Lung (tissue), 16 donors: ENCODE data around the gene ZFP2. TPM values are rescaled to one million over a fixed set of nuclear protein-coding genes. Genes with fewer than 3 reads are reported as not detected.

Source experiments
- ATAC-seq: fragments of 200-7000 bp; cut with Tn5 transposase; one replicate; pipeline ENCODE4 v1.9.1; 2020; ENCODE audit warnings: moderate number of reproducible peaks; ENCODE audit not compliant: insufficient read depth, low FRiP score
- DNase-seq, 3 donors: peaks; one replicate each; pipeline ENCODE4 v3.0.0-alpha.2; 2013 to 2017
- H3K27ac ChIP-seq, 2 donors: one replicate each; pipeline ENCODE4 v1.5.1; 2013; ENCODE audit warnings: mild to moderate bottlenecking in 2 of 2, moderate library complexity in 2 of 2, control low read depth in 1 of 2, inconsistent platforms in 1 of 2, low read depth in 1 of 2, low read length in 1 of 2
- H3K27me3 ChIP-seq, 3 donors: one replicate each; pipeline ENCODE4 v1.5.1; 2013; ENCODE audit warnings: low read length in 2 of 3; ENCODE audit not compliant: control insufficient read depth in 3 of 3, insufficient read depth in 3 of 3
- H3K36me3 ChIP-seq, 4 donors: one replicate each; pipeline ENCODE4 v1.5.1; 2013; ENCODE audit warnings: low read length in 4 of 4, mild to moderate bottlenecking in 1 of 4, moderate library complexity in 1 of 4; ENCODE audit not compliant: control insufficient read depth in 4 of 4, insufficient read depth in 4 of 4
- H3K4me1 ChIP-seq, 5 donors: one replicate each; pipeline ENCODE4 v1.5.1; 2013; ENCODE audit warnings: low read length in 5 of 5, mild to moderate bottlenecking in 2 of 5, moderate library complexity in 1 of 5; ENCODE audit not compliant: control insufficient read depth in 5 of 5, insufficient read depth in 5 of 5
- H3K4me3 ChIP-seq: one replicate; pipeline ENCODE4 v1.5.1; 2013; ENCODE audit warnings: mild to moderate bottlenecking, control low read depth, moderate library complexity
- H3K9ac ChIP-seq, 2 donors: one replicate each; pipeline ENCODE4 v1.5.1; 2013; ENCODE audit warnings: low read length in 2 of 2, control low read depth in 1 of 2; ENCODE audit not compliant: insufficient read depth in 1 of 2
- H3K9me3 ChIP-seq, 4 donors: one replicate each; pipeline ENCODE4 v1.5.1; 2013; ENCODE audit warnings: low read length in 3 of 4, mild to moderate bottlenecking in 1 of 4, moderate library complexity in 1 of 4; ENCODE audit not compliant: control insufficient read depth in 4 of 4, insufficient read depth in 3 of 4
- CTCF ChIP-seq: IDR thresholded peaks from 2 replicates; pipeline ENCODE4 v1.5.1; 2012; ENCODE audit warnings: mild to moderate bottlenecking; ENCODE audit errors: control extremely low read depth, extremely low read depth
- WGBS, 2 donors: extraction: QIAGEN DNeasy Blood & Tissue Kit; methylation state at CpG; one replicate each; pipeline ENCODE4 v1.1.7; 2013; 5-methylcytosine and 5-hydroxymethylcytosine counted together
- long read RNA-seq, 5 donors: transcript quantifications; one replicate each; lab custom pipeline, GENCODE V29; 2026
- polyA plus RNA-seq, 2 donors: library from polyadenylated mRNA; stranded (reverse); fragments of 200-250 nt; gene quantifications; one replicate each; pipeline ENCODE4 v1.2.1, GENCODE V29; 2013
- total RNA-seq, 2 donors: library from RNA; depleted of rRNA in 1 of 2; stranded (reverse); fragments of >200 nt in 1 of 2; gene quantifications; one replicate each; pipeline ENCODE4 v1.2.1, GENCODE V29; 2014 to 2021
- donor health status: control.
- donor health status: control.
- donor health status: Bipolar disorder and iron deficiency.
- donor health status: healthy.
- donor health status: DM: yes; HTN: yes; CAD: no.

ZFP2 gene
- total RNA-seq = 1 to 10 TPM; 1.5 to 5.3 TPM
- polyA plus RNA-seq = 1 to 10 TPM in 1 of 2 donors, under 1 TPM in 1; 0.35 to 1.1 TPM
- long read RNA-seq, donor 1 = 0 reads
- long read RNA-seq, donor 2 = 0 reads
- long read RNA-seq, donor 3, partial matches to known transcripts = 0 of 1 reads
- long read RNA-seq, donor 3, other reads (novel, unspliced or antisense) = 0 of 1 reads
- long read RNA-seq, donor 4 = 0 reads
- long read RNA-seq, donor 5, partial matches to known transcripts = 0 of 1 reads
- long read RNA-seq, donor 5, other reads (novel, unspliced or antisense) = 0 of 1 reads

- peak; percentile 92 for ATAC-seq
- no peak for TF ChIP-seq CTCF
- Histone ChIP-seq H3K4me1 (peaks cover 0 to 3% (median 0%) of the 10 kb centered on the region in 5 donors), H3K36me3 (peaks cover 0 to 5% (median under 1%) of the 10 kb centered on the region in 4 donors), H3K9ac (peak within 1 kb of the TSS; percentile 38 to 80), H3K9me3 (peaks cover 0 to 8% (median under 1%) of the 10 kb centered on the region in 4 donors), H3K27me3 (no peaks in the 10 kb centered on the region), H3K4me3 (peak within 1 kb of the TSS; percentile 70), H3K27ac (peak within 1 kb of the TSS; percentile 55 to 70)
- 2 to 3% methylated on average over 75 to 79 of the region's 79 CpGs for WGBS, 2 donors
- DNase-seq = peak; percentile 71 to 83 (median 73)
Measured at GRCh38 chr5:178895615-178896571, at the start of gene ZFP2. Gene ZFP2, plus strand, starts transcription at chr5:178895913. Its CDS starts 35,401 bp downstream, at chr5:178931314.

- TF ChIP-seq CTCF = no peak
- Histone ChIP-seq H3K27me3 (no peaks in the 10 kb centered on the region), H3K4me3 (no peak overlapping the region), H3K4me1 (no peaks in the 10 kb centered on the region), H3K9me3 (no peaks in the 10 kb centered on the region), H3K27ac (no peak overlapping the region), H3K9ac (no peak overlapping the region), H3K36me3 (no peaks in the 10 kb centered on the region)
- DNase-seq (no peak), ATAC-seq (no peak)
- WGBS, 2 donors = 70 to 73% methylated on average over 5 of the region's 5 CpGs
Measured at GRCh38 chr5:178849316-178849715, 46.4 kb upstream of the ZFP2 start.

- Histone ChIP-seq H3K4me1 (no peaks in the 10 kb centered on the region), H3K36me3 (no peaks in the 10 kb centered on the region), H3K9me3 (no peaks in the 10 kb centered on the region), H3K27ac (no peak overlapping the region), H3K4me3 (no peak overlapping the region), H3K27me3 (no peaks in the 10 kb centered on the region), H3K9ac (no peak overlapping the region)
- no peak for DNase-seq
- no peak for TF ChIP-seq CTCF
- 91 to 98% methylated on average over 3 of the region's 3 CpGs for WGBS, 2 donors
- no peak for ATAC-seq
Measured at GRCh38 chr5:178851951-178852350, 43.8 kb upstream of the ZFP2 start.
